ENCODE measurements around the gene SEMA5A.

- no peak for TF ChIP-seq POLR2A (IDR thresholded peaks at IDR 0.05)
- no peak for TF ChIP-seq CTCF (IDR thresholded peaks at IDR 0.05)
Observed at GRCh38 chr5:9502050-9502834, 43.6 kb downstream of the SEMA5A start.
